ENCODE measurements around the gene POP7. TPM values are rescaled to one million over a fixed set of nuclear protein-coding genes. Genes with fewer than 3 reads are reported as not detected.
"Not testable (repeated sequence)": the region's sequence is repeated elsewhere in the genome, so short reads cannot be mapped to it uniquely, and the experiment has no call there.

POP7 gene
- total RNA-seq, 1 donor from 2014 or later: 27.7 TPM

DNA sequence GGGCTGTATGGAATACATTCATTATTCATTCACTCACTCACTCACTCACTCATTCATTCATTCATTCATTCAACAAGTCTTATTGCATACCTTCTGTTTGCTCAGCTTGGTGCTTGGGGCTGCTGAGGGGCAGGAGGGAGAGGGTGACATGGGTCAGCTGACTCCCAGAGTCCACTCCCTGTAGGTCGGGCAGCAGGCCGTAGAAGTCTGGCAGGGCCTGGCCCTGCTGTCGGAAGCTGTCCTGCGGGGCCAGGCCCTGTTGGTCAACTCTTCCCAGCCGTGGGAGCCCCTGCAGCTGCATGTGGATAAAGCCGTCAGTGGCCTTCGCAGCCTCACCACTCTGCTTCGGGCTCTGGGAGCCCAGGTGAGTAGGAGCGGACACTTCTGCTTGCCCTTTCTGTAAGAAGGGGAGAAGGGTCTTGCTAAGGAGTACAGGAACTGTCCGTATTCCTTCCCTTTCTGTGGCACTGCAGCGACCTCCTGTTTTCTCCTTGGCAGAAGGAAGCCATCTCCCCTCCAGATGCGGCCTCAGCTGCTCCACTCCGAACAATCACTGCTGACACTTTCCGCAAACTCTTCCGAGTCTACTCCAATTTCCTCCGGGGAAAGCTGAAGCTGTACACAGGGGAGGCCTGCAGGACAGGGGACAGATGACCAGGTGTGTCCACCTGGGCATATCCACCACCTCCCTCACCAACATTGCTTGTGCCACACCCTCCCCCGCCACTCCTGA lies 16.7 kb downstream of the POP7 start:
- H3K27me3 ChIP-seq (ENCODE audit: control insufficient read depth in 3 of 3, insufficient read depth in 3 of 3, low read length in 3 of 3): peaks cover 35 to 52% (median 40%) of the 10 kb centered on the region in 3 donors
- H3K9me3 ChIP-seq (ENCODE audit: control insufficient read depth in 3 of 3, low read length in 3 of 3): no peaks in the 10 kb centered on the region
- H3K9ac ChIP-seq (ENCODE audit: low read depth in 1 of 3, low read length in 3 of 3): no peak overlapping the region
- H3K27ac ChIP-seq (ENCODE audit: low read depth, low read length): no peak overlapping the region
- H3K36me3 ChIP-seq (ENCODE audit: control insufficient read depth in 3 of 3, insufficient read depth in 3 of 3, low read length in 3 of 3): no peaks in the 10 kb centered on the region
- H3K4me3 ChIP-seq (ENCODE audit: low read length in 3 of 3): no peak overlapping the region
- H3K4me1 ChIP-seq (ENCODE audit: control insufficient read depth in 3 of 3, insufficient read depth in 3 of 3, low read length in 3 of 3): no peaks in the 10 kb centered on the region

DNA sequence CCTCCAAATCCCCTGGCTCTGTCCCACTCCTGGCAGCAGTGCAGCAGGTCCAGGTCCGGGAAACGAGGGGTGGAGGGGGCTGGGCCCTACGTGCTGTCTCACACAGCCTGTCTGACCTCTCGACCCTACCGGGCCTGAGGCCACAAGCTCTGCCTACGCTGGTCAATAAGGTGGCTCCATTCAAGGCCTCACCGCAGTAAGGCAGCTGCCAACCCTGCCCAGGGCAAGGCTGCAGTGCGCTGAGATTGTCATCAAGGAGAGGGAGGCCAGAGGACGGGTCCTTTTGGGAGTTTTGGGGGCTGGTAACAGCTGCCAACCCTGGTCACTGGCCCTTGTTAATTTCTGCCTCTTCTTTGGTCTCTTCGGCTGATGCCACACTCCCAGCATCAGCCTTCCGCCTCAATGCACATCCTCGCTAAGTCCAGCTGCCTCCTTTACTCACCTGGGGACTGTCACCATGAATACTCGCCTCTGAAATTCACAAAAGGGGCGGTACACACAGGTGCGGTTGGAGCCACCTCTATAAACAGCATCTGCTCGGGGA lies 17.9 kb downstream of the POP7 start:
- Histone ChIP-seq H3K9me3 (ENCODE audit: control insufficient read depth in 3 of 3, low read length in 3 of 3) (no peaks in the 10 kb centered on the region), H3K4me1 (ENCODE audit: control insufficient read depth in 3 of 3, insufficient read depth in 3 of 3, low read length in 3 of 3) (no peaks in the 10 kb centered on the region), H3K27ac (ENCODE audit: low read depth, low read length) (no peak overlapping the region), H3K27me3 (ENCODE audit: control insufficient read depth in 3 of 3, insufficient read depth in 3 of 3, low read length in 3 of 3) (peaks cover 35 to 55% (median 40%) of the 10 kb centered on the region in 3 donors), H3K9ac (ENCODE audit: low read depth in 1 of 3, low read length in 3 of 3) (no peak overlapping the region), H3K4me3 (ENCODE audit: low read length in 3 of 3) (no peak overlapping the region), H3K36me3 (ENCODE audit: control insufficient read depth in 3 of 3, insufficient read depth in 3 of 3, low read length in 3 of 3) (no peaks in the 10 kb centered on the region)

DNA sequence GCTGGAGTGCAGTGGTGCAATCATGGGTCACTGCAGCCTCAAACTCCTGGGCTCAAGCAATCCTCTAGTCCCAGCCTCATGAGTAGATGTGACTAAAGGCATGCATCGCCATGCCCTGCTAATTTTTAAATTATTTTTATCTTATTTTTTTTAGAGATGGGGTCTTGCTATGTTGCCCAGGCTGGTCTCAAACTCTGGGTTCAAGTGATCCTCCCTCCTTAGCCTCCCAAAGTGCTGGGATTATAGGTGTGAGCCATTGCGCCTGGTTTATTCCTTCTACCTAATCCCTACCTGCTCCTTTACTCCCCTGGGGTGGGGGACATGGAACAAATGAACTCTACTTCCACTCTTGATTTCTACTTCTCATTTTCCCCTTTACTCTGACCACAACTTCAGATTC lies 18.4 kb downstream of the POP7 start:
- H3K9me3 ChIP-seq (ENCODE audit: control insufficient read depth in 3 of 3, low read length in 3 of 3); H3K9ac ChIP-seq (ENCODE audit: low read depth in 1 of 3, low read length in 3 of 3); H3K36me3 ChIP-seq (ENCODE audit: control insufficient read depth in 3 of 3, insufficient read depth in 3 of 3, low read length in 3 of 3); H3K4me3 ChIP-seq (ENCODE audit: low read length in 3 of 3); H3K4me1 ChIP-seq (ENCODE audit: control insufficient read depth in 3 of 3, insufficient read depth in 3 of 3, low read length in 3 of 3); H3K27ac ChIP-seq (ENCODE audit: low read depth, low read length): not testable (repeated sequence)
- peaks cover 34 to 51% (median 39%) of the 10 kb centered on the region in 3 donors for H3K27me3 ChIP-seq (ENCODE audit: control insufficient read depth in 3 of 3, insufficient read depth in 3 of 3, low read length in 3 of 3)

DNA sequence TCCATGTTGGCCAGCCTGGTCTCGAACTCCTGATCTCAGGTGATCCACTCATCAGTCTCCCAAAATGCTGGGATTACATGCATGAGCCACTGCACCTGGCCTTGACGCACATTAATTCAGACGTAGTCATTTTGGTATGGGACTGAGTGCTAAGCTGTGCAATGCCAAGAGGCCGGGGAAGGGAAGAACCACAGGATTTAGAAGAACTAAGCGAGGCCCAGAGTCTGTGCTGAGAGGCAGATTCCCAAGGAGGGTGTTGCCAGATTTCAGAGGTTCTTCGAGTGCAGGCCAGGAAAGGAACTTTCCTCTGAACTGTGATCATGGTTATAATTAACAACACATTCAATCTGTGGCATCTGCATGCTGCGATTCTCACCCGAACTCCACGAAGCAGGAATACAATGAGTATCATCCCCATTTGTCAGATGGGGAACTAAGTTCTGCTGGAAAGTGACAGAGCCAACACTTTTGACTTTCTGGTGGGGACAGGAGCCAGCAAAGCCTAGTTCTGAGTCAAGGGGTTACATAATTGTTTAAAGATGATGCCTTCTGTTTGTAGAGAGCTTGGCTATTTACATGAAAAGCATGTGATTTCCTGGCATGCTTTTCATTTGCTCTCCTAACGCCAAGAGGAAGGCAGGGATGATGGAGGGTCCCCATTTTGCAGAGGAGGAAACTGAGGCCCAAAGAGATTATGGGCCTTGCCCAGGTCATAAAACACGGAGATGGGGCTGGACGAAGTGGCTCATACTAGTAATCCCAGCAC lies 21.3 kb downstream of the POP7 start:
- no peaks in the 10 kb centered on the region for H3K4me1 ChIP-seq (ENCODE audit: control insufficient read depth in 3 of 3, insufficient read depth in 3 of 3, low read length in 3 of 3)
- no peaks in the 10 kb centered on the region for H3K9me3 ChIP-seq (ENCODE audit: control insufficient read depth in 3 of 3, low read length in 3 of 3)
- H3K36me3 ChIP-seq (ENCODE audit: control insufficient read depth in 3 of 3, insufficient read depth in 3 of 3, low read length in 3 of 3): no peaks in the 10 kb centered on the region
- peak overlapping the region in 1 of 3 donors; percentile 33 for H3K9ac ChIP-seq (ENCODE audit: low read depth in 1 of 3, low read length in 3 of 3)
- peaks cover 13 to 30% (median 15%) of the 10 kb centered on the region in 3 donors for H3K27me3 ChIP-seq (ENCODE audit: control insufficient read depth in 3 of 3, insufficient read depth in 3 of 3, low read length in 3 of 3)
- H3K4me3 ChIP-seq (ENCODE audit: low read length in 3 of 3): no peak overlapping the region
- no peak overlapping the region for H3K27ac ChIP-seq (ENCODE audit: low read depth, low read length)

DNA sequence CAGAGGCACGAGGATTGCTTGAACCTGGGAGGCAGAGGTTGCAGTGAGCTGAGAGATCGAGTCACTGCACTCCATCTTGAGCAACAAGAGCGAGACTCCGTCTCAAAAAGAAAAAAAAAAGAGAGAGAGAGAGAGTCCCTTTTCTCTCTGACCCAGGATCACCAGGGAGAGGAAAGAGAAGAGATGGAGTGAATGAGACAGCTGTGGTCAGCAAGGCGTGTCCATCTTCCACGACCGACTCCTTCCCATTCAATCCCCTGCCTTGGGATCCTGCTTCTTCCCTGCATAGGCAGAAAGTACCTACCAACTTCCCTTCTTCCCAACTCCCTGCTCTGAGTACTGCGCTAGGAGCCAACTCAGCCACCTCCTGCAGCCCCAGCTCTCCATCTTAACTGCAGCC lies 22.3 kb downstream of the POP7 start:
- H3K9me3 ChIP-seq (ENCODE audit: control insufficient read depth in 3 of 3, low read length in 3 of 3): no peaks in the 10 kb centered on the region
- H3K27me3 ChIP-seq (ENCODE audit: control insufficient read depth in 3 of 3, insufficient read depth in 3 of 3, low read length in 3 of 3): peaks cover 4 to 26% (median 7%) of the 10 kb centered on the region in 3 donors
- H3K36me3 ChIP-seq (ENCODE audit: control insufficient read depth in 3 of 3, insufficient read depth in 3 of 3, low read length in 3 of 3): no peaks in the 10 kb centered on the region
- no peak overlapping the region for H3K27ac ChIP-seq (ENCODE audit: low read depth, low read length)
- H3K4me3 ChIP-seq (ENCODE audit: low read length in 3 of 3): no peak overlapping the region
- H3K4me1 ChIP-seq (ENCODE audit: control insufficient read depth in 3 of 3, insufficient read depth in 3 of 3, low read length in 3 of 3): no peaks in the 10 kb centered on the region
- no peak overlapping the region for H3K9ac ChIP-seq (ENCODE audit: low read depth in 1 of 3, low read length in 3 of 3)

DNA sequence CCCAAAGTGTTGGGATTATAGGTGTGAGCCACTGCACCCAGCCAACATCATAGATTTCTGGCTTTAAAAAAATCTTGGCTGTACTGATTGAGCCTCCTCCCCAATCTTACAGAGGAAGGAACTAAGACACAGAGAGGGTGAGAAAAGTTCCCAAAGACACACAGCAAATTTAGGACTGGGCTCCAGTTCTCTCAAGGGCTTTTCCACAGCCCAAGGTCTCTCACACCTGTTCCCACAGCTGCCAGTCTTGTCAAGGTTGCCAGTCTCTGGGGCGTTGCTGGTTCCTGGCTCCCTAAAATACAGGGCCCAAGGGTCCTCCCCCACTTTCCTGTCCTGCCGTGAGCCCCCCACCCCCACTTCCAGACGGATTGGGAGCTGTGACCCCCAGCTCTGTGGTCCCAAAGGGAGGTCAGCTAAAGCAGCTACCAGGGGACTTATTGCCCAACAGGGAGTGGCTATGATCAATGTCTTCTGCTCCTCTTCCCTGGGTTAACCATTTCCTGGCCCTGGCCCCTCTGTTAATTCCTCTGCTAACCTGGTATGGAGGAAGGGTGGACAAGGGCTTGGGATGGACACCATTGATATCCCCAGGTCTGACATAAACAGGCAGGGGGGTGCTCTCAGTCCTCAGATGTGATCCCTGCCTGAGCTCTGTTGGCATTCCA lies 24.3 kb downstream of the POP7 start:
- peaks cover 0 to 17% (median 0%) of the 10 kb centered on the region in 3 donors for H3K27me3 ChIP-seq (ENCODE audit: control insufficient read depth in 3 of 3, insufficient read depth in 3 of 3, low read length in 3 of 3)
- H3K4me1 ChIP-seq (ENCODE audit: control insufficient read depth in 3 of 3, insufficient read depth in 3 of 3, low read length in 3 of 3): no peaks in the 10 kb centered on the region
- no peak overlapping the region for H3K9ac ChIP-seq (ENCODE audit: low read depth in 1 of 3, low read length in 3 of 3)
- no peak overlapping the region for H3K27ac ChIP-seq (ENCODE audit: low read depth, low read length)
- no peaks in the 10 kb centered on the region for H3K36me3 ChIP-seq (ENCODE audit: control insufficient read depth in 3 of 3, insufficient read depth in 3 of 3, low read length in 3 of 3)
- no peaks in the 10 kb centered on the region for H3K9me3 ChIP-seq (ENCODE audit: control insufficient read depth in 3 of 3, low read length in 3 of 3)
- H3K4me3 ChIP-seq (ENCODE audit: low read length in 3 of 3): no peak overlapping the region

DNA sequence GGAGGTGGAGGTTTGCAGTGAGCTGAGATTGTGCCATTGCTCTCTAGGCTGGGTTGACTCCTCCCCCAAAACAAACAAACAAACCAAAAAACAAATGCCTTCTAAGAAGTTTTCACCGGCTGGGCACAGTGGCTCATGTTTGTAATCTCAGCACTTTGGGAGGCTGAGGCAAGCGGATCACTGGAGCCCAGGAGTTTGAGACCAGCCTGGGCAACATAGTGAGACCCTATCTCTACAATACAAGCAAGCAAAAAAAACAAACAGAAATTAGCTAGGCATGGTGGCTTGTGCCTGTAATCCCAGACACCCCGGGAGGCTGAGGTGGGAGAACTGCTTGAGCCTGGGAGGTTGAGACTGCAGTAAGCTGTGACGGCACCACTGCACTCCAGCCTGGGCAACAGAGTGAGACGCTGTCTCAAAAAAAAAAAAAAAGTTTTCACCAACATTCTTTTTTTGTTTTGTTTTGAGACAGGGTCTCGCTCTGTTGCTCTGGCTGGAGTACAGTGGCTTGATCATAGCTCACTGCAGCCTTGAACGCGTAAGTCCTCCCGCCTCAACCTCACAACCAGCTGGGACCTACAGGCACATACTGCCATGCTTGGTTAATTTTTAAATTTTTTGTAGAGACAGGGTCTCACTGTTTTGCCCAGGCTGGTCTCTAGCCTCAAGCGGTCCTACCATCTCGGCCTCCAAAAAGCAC lies 26.2 kb downstream of the POP7 start:
- Histone ChIP-seq H3K27ac (ENCODE audit: low read depth, low read length) (no peak overlapping the region), H3K9ac (ENCODE audit: low read depth in 1 of 3, low read length in 3 of 3) (no peak overlapping the region), H3K9me3 (ENCODE audit: control insufficient read depth in 3 of 3, low read length in 3 of 3) (no peaks in the 10 kb centered on the region), H3K36me3 (ENCODE audit: control insufficient read depth in 3 of 3, insufficient read depth in 3 of 3, low read length in 3 of 3) (no peaks in the 10 kb centered on the region), H3K4me1 (ENCODE audit: control insufficient read depth in 3 of 3, insufficient read depth in 3 of 3, low read length in 3 of 3) (no peaks in the 10 kb centered on the region), H3K4me3 (ENCODE audit: low read length in 3 of 3) (no peak overlapping the region), H3K27me3 (ENCODE audit: control insufficient read depth in 3 of 3, insufficient read depth in 3 of 3, low read length in 3 of 3) (peaks cover 0 to 15% (median 0%) of the 10 kb centered on the region in 3 donors)

DNA sequence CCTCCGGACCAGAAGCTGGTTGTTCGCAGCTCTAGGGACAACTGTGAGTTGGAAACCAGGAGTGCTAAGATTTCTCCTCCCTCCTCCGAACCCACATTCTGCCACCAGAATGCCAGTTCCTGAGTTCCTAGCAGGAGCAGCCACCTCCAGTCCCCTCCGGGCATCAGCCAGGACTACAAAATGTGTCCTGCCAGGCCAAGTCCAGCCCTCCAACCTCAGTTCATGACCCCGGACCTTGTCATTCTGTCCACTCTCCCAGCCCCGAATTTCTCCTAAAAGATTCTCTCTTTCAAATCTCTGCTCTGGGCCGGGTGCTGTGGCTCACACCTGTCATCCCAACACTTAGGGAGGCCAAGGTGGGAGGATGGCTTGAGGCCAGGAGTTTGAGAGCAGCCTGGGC lies 29.8 kb downstream of the POP7 start:
- Histone ChIP-seq H3K36me3 (ENCODE audit: control insufficient read depth in 3 of 3, insufficient read depth in 3 of 3, low read length in 3 of 3) (no peaks in the 10 kb centered on the region), H3K9ac (ENCODE audit: low read depth in 1 of 3, low read length in 3 of 3) (no peak overlapping the region), H3K4me1 (ENCODE audit: control insufficient read depth in 3 of 3, insufficient read depth in 3 of 3, low read length in 3 of 3) (no peaks in the 10 kb centered on the region), H3K4me3 (ENCODE audit: low read length in 3 of 3) (no peak overlapping the region), H3K27ac (ENCODE audit: low read depth, low read length) (no peak overlapping the region), H3K9me3 (ENCODE audit: control insufficient read depth in 3 of 3, low read length in 3 of 3) (no peaks in the 10 kb centered on the region), H3K27me3 (ENCODE audit: control insufficient read depth in 3 of 3, insufficient read depth in 3 of 3, low read length in 3 of 3) (peaks cover 0 to 7% (median 0%) of the 10 kb centered on the region in 3 donors)

DNA sequence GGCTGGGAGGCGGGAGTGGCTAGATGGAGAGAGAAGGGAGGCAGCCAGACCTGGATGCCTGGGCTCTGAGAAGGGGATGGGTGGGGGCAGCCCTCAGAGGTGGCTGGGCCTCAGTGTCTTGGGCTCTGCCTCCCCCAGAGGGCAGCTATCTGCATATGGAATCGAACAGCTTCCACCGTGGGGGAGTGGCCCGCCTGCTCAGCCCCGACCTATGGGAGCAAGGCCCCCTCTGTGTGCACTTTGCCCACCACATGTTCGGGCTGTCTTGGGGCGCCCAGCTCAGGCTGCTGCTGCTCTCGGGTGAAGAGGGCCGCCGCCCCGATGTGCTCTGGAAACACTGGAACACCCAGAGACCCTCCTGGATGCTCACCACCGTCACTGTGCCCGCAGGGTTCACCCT lies 30.8 kb downstream of the POP7 start:
- Histone ChIP-seq H3K36me3 (ENCODE audit: control insufficient read depth in 3 of 3, insufficient read depth in 3 of 3, low read length in 3 of 3) (no peaks in the 10 kb centered on the region), H3K27ac (ENCODE audit: low read depth, low read length) (no peak overlapping the region), H3K27me3 (ENCODE audit: control insufficient read depth in 3 of 3, insufficient read depth in 3 of 3, low read length in 3 of 3) (peaks cover 0 to 3% (median 0%) of the 10 kb centered on the region in 3 donors), H3K4me1 (ENCODE audit: control insufficient read depth in 3 of 3, insufficient read depth in 3 of 3, low read length in 3 of 3) (no peaks in the 10 kb centered on the region), H3K4me3 (ENCODE audit: low read length in 3 of 3) (no peak overlapping the region), H3K9ac (ENCODE audit: low read depth in 1 of 3, low read length in 3 of 3) (no peak overlapping the region), H3K9me3 (ENCODE audit: control insufficient read depth in 3 of 3, low read length in 3 of 3) (no peaks in the 10 kb centered on the region)

Data from skeletal muscle tissue (tissue), 4 donors.